Naive thymus-derived CD8-positive, alpha-beta T cell (primary cell): ENCODE results near the gene SYT1. TPM values are rescaled to one million over a fixed set of nuclear protein-coding genes. Genes with fewer than 3 reads are reported as not detected.

ENCODE experiments used
- ATAC-seq, 2 donors: fragments of 150-1000 bp; cut with Tn5 transposase in 1 of 2; sonication (Bioruptor Pico), chemical (Tn5 transposase) in 1 of 2; 1 replicate in 1 of 2; 2 replicates in 1 of 2; pipeline ENCODE4 v1.10.0; 2021; ENCODE audit warnings: mild to moderate bottlenecking in 2 of 2, moderate library complexity in 2 of 2
- POLR2A ChIA-PET: fragments of 350-600 bp; sonication (Branson Sonifier 250); formaldehyde crosslinking; loops from one replicate; lab custom pipeline; 2021; ENCODE audit warnings: antibody characterized with exemption; lab: Charles Lee
- DNase-seq, 10 donors: peaks; one replicate each; pipeline versions ENCODE4 v3.0.0 to v3.0.0-alpha.2; 2020 to 2022
- H3K27ac Mint-ChIP-seq, 10 donors: one replicate each; pipeline ENCODE4 v1.8.0; 2020 to 2022; ENCODE audit warnings: mild to moderate bottlenecking in 10 of 10, mixed read lengths in 10 of 10, moderate library complexity in 4 of 10, inconsistent platforms in 1 of 10
- H3K27me3 Mint-ChIP-seq, 5 donors: one replicate each; pipeline ENCODE4 v1.8.0; 2021 to 2022; ENCODE audit warnings: mixed read lengths in 5 of 5
- H3K36me3 Mint-ChIP-seq, 3 donors: one replicate each; pipeline ENCODE4 v1.8.0; 2020 to 2022; ENCODE audit warnings: mixed read lengths in 3 of 3, mild to moderate bottlenecking in 2 of 3, inconsistent platforms in 1 of 3
- H3K4me1 Mint-ChIP-seq, 4 donors: one replicate each; pipeline ENCODE4 v1.8.0; 2021 to 2022; ENCODE audit warnings: mixed read lengths in 4 of 4
- H3K4me3 Mint-ChIP-seq, 10 donors: one replicate each; pipeline ENCODE4 v1.8.0; 2020 to 2022; ENCODE audit warnings: mild to moderate bottlenecking in 10 of 10, mixed read lengths in 10 of 10, moderate library complexity in 6 of 10, inconsistent platforms in 1 of 10
- H3K9me3 Mint-ChIP-seq, 9 donors: one replicate each; pipeline ENCODE4 v1.8.0; 2020 to 2022; ENCODE audit warnings: mixed read lengths in 9 of 9, mild to moderate bottlenecking in 3 of 9, inconsistent platforms in 1 of 9, moderate library complexity in 1 of 9
- polyA plus RNA-seq, 3 donors: library from polyadenylated mRNA; unstranded; fragments of 300-500 nt; fragmentation: Illumina TruSeq; gene quantifications; one replicate each; pipeline ENCODE4 v1.2.3, GENCODE V29; 2021
- total RNA-seq, 8 experiments: library from RNA in 2 of 8; stranded (reverse) in 2 of 8; gene quantifications; one replicate each; pipeline ENCODE4 v1.2.3 and lab custom pipeline; 2021 to 2026

SYT1 gene
- total and polyA plus RNA-seq, 5 experiments from 2014 or later: not detected

- POLR2A ChIA-PET: no interaction called here
- ATAC-seq (no peak), DNase-seq (no peak)
- no peaks in the 10 kb centered on the region for H3K36me3 Mint-ChIP-seq
- H3K27me3 Mint-ChIP-seq: peaks cover 0 to 5% (median 0%) of the 10 kb centered on the region in 5 donors
- H3K27ac Mint-ChIP-seq: no peak overlapping the region
- peaks cover 0 to 10% (median 2%) of the 10 kb centered on the region in 9 donors for H3K9me3 Mint-ChIP-seq
- no peak overlapping the region for H3K4me3 Mint-ChIP-seq
- no peaks in the 10 kb centered on the region for H3K4me1 Mint-ChIP-seq
These were observed 480.6 kb downstream of the SYT1 start for GRCh38 chr12:79344855-79345847.

GRCh38 chr12:79347866-79348265, 483.3 kb downstream of the SYT1 start:
- DNase-seq: no peak
- Mint-ChIP-seq H3K4me3 (no peak overlapping the region), H3K4me1 (no peaks in the 10 kb centered on the region), H3K36me3 (no peaks in the 10 kb centered on the region), H3K27ac (no peak overlapping the region), H3K9me3 (peaks cover 0 to 10% (median 0%) of the 10 kb centered on the region in 9 donors), H3K27me3 (peaks cover 0 to 5% (median 0%) of the 10 kb centered on the region in 5 donors)
- POLR2A ChIA-PET: no interaction called here
- ATAC-seq: no peak

- no peaks in the 10 kb centered on the region for H3K4me1 Mint-ChIP-seq
- H3K9me3 Mint-ChIP-seq: peaks cover 0 to 10% (median 0%) of the 10 kb centered on the region in 9 donors
- H3K27ac Mint-ChIP-seq: no peak overlapping the region
- ATAC-seq (no peak), DNase-seq (no peak)
- POLR2A ChIA-PET: no interaction called here
- H3K4me3 Mint-ChIP-seq: no peak overlapping the region
- no peaks in the 10 kb centered on the region for H3K36me3 Mint-ChIP-seq
- peaks cover 0 to 5% (median 0%) of the 10 kb centered on the region in 5 donors for H3K27me3 Mint-ChIP-seq
These were observed 486.7 kb downstream of the SYT1 start for GRCh38 chr12:79351251-79351650.

GRCh38 chr12:79356216-79356615, 491.6 kb downstream of the SYT1 start:
- POLR2A ChIA-PET: no interaction called here
- H3K4me3 Mint-ChIP-seq: no peak overlapping the region
- no peak for DNase-seq
- peaks cover 0 to 4% (median 0%) of the 10 kb centered on the region in 9 donors for H3K9me3 Mint-ChIP-seq
- no peak for ATAC-seq
- no peaks in the 10 kb centered on the region for H3K4me1 Mint-ChIP-seq
- H3K27ac Mint-ChIP-seq: no peak overlapping the region
- peaks cover 0 to 3% (median 2%) of the 10 kb centered on the region in 5 donors for H3K27me3 Mint-ChIP-seq
- no peaks in the 10 kb centered on the region for H3K36me3 Mint-ChIP-seq

GRCh38 chr12:79357048-79357447, 492.5 kb downstream of the SYT1 start:
- H3K27ac Mint-ChIP-seq: no peak overlapping the region
- H3K4me1 Mint-ChIP-seq: no peaks in the 10 kb centered on the region
- H3K4me3 Mint-ChIP-seq: no peak overlapping the region
- POLR2A ChIA-PET: no interaction called here
- H3K9me3 Mint-ChIP-seq: peaks cover 0 to 4% (median 0%) of the 10 kb centered on the region in 9 donors
- peaks cover 0 to 3% (median 2%) of the 10 kb centered on the region in 5 donors for H3K27me3 Mint-ChIP-seq
- no peak for ATAC-seq
- H3K36me3 Mint-ChIP-seq: no peaks in the 10 kb centered on the region
- no peak for DNase-seq

DNA sequence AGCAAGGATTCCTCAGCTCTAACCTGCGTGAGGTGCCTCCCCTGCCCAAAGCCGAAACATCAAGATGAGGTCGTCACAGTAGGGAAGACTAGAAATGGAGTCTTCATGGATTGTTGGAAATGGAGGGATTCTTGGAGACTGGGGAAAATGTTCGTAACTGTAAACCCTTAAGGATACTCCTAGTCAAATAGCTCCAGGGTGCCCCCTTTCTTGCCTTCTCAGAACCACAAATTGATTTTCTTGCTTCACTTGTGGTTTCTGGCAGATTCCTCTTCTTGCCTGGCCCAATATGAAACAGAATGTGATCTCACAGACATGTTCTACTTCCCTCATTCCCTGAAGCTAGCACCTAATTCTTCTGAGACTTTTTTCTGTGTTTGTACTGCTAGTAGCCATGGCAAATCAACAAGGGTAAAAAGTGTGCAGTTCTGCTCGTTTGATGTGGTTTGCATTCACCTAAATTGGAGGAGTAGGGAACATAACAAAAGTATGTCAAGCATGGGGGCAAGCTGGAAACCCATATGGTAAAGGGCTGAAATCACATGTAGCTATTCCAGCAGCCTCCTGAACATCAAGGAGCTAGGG, 494.2 kb downstream of the SYT1 start:
- ATAC-seq: no peak
- POLR2A ChIA-PET: no interaction called here

GRCh38 chr12:79360286-79360685, 495.7 kb downstream of the SYT1 start:
- Mint-ChIP-seq H3K36me3 (no peaks in the 10 kb centered on the region), H3K4me3 (no peak overlapping the region), H3K27ac (no peak overlapping the region), H3K4me1 (no peaks in the 10 kb centered on the region), H3K27me3 (peaks cover 0 to 3% (median 2%) of the 10 kb centered on the region in 5 donors), H3K9me3 (peaks cover 0 to 4% (median 0%) of the 10 kb centered on the region in 9 donors)
- DNase-seq (no peak), ATAC-seq (no peak)
- POLR2A ChIA-PET: no interaction called here

More for the DNA sequence above, 494.2 kb downstream of the SYT1 start:
- Mint-ChIP-seq H3K4me1 (no peaks in the 10 kb centered on the region), H3K27me3 (peaks cover 0 to 3% (median 2%) of the 10 kb centered on the region in 5 donors), H3K9me3 (peaks cover 0 to 4% (median 0%) of the 10 kb centered on the region in 9 donors), H3K36me3 (no peaks in the 10 kb centered on the region), H3K4me3 (no peak overlapping the region), H3K27ac (no peak overlapping the region)
- DNase-seq: no peak

DNA sequence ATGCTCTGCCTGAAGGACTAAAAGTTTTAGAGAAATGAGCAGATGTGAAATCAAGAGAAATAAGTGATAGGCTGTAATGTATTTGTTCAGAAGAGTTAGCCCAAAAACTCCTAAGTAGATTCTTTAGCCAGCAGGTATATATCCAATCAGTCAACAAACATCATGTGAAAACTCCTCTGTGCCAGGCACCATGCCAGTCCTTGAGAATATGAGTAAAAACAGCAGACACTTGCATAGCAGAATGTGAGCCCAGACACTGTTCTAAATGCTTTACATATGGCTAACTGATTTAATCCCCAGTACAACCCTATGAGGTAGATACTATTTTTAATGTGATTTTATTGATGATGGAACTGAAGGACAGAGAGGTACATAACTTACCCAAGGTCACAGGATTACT, 496.4 kb downstream of the SYT1 start:
- H3K9me3 Mint-ChIP-seq: peaks cover 0 to 4% (median 0%) of the 10 kb centered on the region in 9 donors
- POLR2A ChIA-PET: no interaction called here
- no peak overlapping the region for H3K4me3 Mint-ChIP-seq
- H3K4me1 Mint-ChIP-seq: no peaks in the 10 kb centered on the region
- no peaks in the 10 kb centered on the region for H3K36me3 Mint-ChIP-seq
- no peak for DNase-seq
- no peak overlapping the region for H3K27ac Mint-ChIP-seq
- ATAC-seq: no peak
- H3K27me3 Mint-ChIP-seq: peaks cover 0 to 3% (median 2%) of the 10 kb centered on the region in 5 donors

- Mint-ChIP-seq H3K27me3 (peaks cover 0 to 2% (median 2%) of the 10 kb centered on the region in 5 donors), H3K4me1 (no peaks in the 10 kb centered on the region), H3K9me3 (peaks cover 0 to 3% (median 0%) of the 10 kb centered on the region in 9 donors), H3K27ac (no peak overlapping the region), H3K36me3 (no peaks in the 10 kb centered on the region), H3K4me3 (no peak overlapping the region)
- DNase-seq (no peak), ATAC-seq (no peak)
- POLR2A ChIA-PET: no interaction called here
These were observed 499.6 kb downstream of the SYT1 start for GRCh38 chr12:79364197-79364596.

DNA sequence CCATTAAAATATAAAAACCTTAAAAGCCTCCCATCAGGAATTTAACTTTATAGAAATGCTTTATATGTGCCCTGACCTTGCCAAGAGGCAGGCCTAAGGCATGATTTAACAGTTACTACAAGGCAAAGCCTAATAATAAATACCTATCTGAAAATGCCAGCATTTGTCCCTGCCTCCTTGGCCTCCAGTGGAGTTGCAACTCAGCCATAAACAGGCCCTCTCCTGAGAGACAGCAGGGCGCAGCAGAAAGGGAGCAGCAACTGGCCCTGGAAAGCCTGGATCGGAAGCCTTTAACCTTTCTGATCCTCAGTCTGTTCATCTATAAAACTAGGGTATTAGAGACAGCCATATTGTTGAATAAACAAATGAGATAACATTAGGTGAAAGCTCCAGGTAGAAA, 501.8 kb downstream of the SYT1 start:
- no peak for ATAC-seq
- H3K36me3 Mint-ChIP-seq: no peaks in the 10 kb centered on the region
- H3K9me3 Mint-ChIP-seq: peaks cover 0 to 3% (median 0%) of the 10 kb centered on the region in 9 donors
- H3K27ac Mint-ChIP-seq: no peak overlapping the region
- no peak overlapping the region for H3K4me3 Mint-ChIP-seq
- no peaks in the 10 kb centered on the region for H3K4me1 Mint-ChIP-seq
- POLR2A ChIA-PET: no interaction called here
- H3K27me3 Mint-ChIP-seq: no peaks in the 10 kb centered on the region
- DNase-seq: no peak

GRCh38 chr12:79367032-79367589, 502.5 kb downstream of the SYT1 start:
- H3K36me3 Mint-ChIP-seq: no peaks in the 10 kb centered on the region
- ATAC-seq (no peak), DNase-seq (no peak)
- H3K27ac Mint-ChIP-seq: peak overlapping the region in 1 of 10 donors; percentile 36
- no peaks in the 10 kb centered on the region for H3K27me3 Mint-ChIP-seq
- peaks cover 0 to 3% (median 0%) of the 10 kb centered on the region in 9 donors for H3K9me3 Mint-ChIP-seq
- H3K4me3 Mint-ChIP-seq: no peak overlapping the region
- POLR2A ChIA-PET: no interaction called here
- H3K4me1 Mint-ChIP-seq: no peaks in the 10 kb centered on the region

GRCh38 chr12:79370021-79370420, 505.4 kb downstream of the SYT1 start:
- ATAC-seq: no peak
- H3K4me3 Mint-ChIP-seq: no peak overlapping the region
- no peaks in the 10 kb centered on the region for H3K36me3 Mint-ChIP-seq
- DNase-seq: no peak
- POLR2A ChIA-PET: no interaction called here
- no peaks in the 10 kb centered on the region for H3K4me1 Mint-ChIP-seq
- H3K27me3 Mint-ChIP-seq: peaks cover 0 to 3% (median 0%) of the 10 kb centered on the region in 5 donors
- H3K9me3 Mint-ChIP-seq: peaks cover 0 to 3% (median 0%) of the 10 kb centered on the region in 9 donors
- no peak overlapping the region for H3K27ac Mint-ChIP-seq

DNA sequence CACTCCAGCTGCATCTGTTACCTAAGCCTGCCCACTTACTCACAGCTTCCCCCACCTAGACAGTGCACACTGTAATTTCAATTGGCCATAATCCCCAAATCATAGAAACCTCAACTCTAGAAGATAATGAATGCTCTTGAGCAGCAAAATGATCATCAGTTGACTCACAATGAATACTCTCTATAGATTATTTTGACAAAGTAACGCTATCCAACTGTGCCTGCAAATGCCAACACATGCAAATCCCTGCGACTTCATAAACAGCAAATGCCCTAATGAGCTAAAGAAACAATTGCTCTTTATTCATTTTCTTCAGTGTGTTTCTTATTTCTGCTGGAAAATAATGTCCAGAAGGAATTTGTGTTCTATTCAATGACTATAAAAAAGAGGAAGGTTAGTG, 506.7 kb downstream of the SYT1 start:
- Mint-ChIP-seq H3K36me3 (no peaks in the 10 kb centered on the region), H3K27ac (no peak overlapping the region), H3K4me3 (no peak overlapping the region), H3K4me1 (no peaks in the 10 kb centered on the region), H3K9me3 (peaks cover 0 to 3% (median 0%) of the 10 kb centered on the region in 9 donors), H3K27me3 (peaks cover 0 to 3% (median 0%) of the 10 kb centered on the region in 5 donors)
- no peak for DNase-seq
- ATAC-seq: no peak
- POLR2A ChIA-PET: no interaction called here
